HL-60 (cell line): Measurements from ENCODE around the gene RHBG.

Experiments
- DNase-seq, 2 experiments: peaks; one replicate each; pipeline ENCODE4 v3.0.0-alpha.2; 2010 to 2020; ENCODE audit warnings: low read depth in 1 of 2, low spot score in 1 of 2
- H3K27ac ChIP-seq: fragments of 250-450 bp; sonication (Bioruptor Pico); replicated peaks from 2 replicates; pipeline ENCODE4 v1.5.1; 2020; ENCODE audit warnings: mild to moderate bottlenecking, moderate library complexity
- H3K27me3 ChIP-seq: fragments of 250-450 bp; sonication (Bioruptor Pico); 2 replicates; pipeline ENCODE4 v1.5.1; 2021; ENCODE audit warnings: mild to moderate bottlenecking, moderate library complexity; ENCODE audit not compliant: insufficient read depth, poor library complexity, severe bottlenecking
- H3K4me3 ChIP-seq: replicated peaks from 2 replicates; pipeline ENCODE4 v1.5.1; 2011; ENCODE audit warnings: mild to moderate bottlenecking, control low read depth, low read length; ENCODE audit not compliant: insufficient read depth
- CTCF ChIP-seq: IDR thresholded peaks from one replicate; pipeline ENCODE4 v1.5.1; 2011; ENCODE audit warnings: low read length, control low read depth, inconsistent platforms; ENCODE audit not compliant: insufficient read depth
- GABPA ChIP-seq: IDR thresholded peaks from 2 replicates; pipeline ENCODE4 v1.6.1; 2012; ENCODE audit warnings: low read depth
- POLR2AphosphoS5 ChIP-seq: IDR thresholded peaks from 2 replicates; pipeline ENCODE4 v1.6.1; 2012; ENCODE audit warnings: low read depth
- REST ChIP-seq: IDR thresholded peaks from 2 replicates; pipeline ENCODE4 v1.6.1; 2012; ENCODE audit warnings: low read depth; ENCODE audit not compliant: insufficient replicate concordance
- SPI1 ChIP-seq: IDR thresholded peaks from 2 replicates; pipeline ENCODE4 v1.6.1; 2012; ENCODE audit warnings: low read depth, mild to moderate bottlenecking, borderline replicate concordance

The RHBG gene

GRCh38 chr1:156384658-156385057, 15.6 kb downstream of the RHBG start:
- Histone ChIP-seq H3K27me3 (peaks cover 26% of the 10 kb centered on the region), H3K27ac (no peak overlapping the region), H3K4me3 (no peak overlapping the region)
- no peak for DNase-seq
- no peak for TF ChIP-seq GABPA
- no peak for TF ChIP-seq REST
- no peak for TF ChIP-seq SPI1
- TF ChIP-seq CTCF, result no peak
- TF ChIP-seq POLR2AphosphoS5, result no peak

GRCh38 chr1:156385534-156386031, 16.6 kb downstream of the RHBG start:
- TF ChIP-seq CTCF (peak; percentile 82), POLR2AphosphoS5 (no peak)
- Histone ChIP-seq H3K4me3 (no peak overlapping the region), H3K27ac (no peak overlapping the region), H3K27me3 (peaks cover 31% of the 10 kb centered on the region)
- DNase-seq, result peak; percentile 56 to 68

GRCh38 chr1:156386134-156386901, 17.3 kb downstream of the RHBG start:
- H3K27me3 ChIP-seq, result peaks cover 31% of the 10 kb centered on the region
- TF ChIP-seq REST, result no peak
- no peak for TF ChIP-seq GABPA
- TF ChIP-seq SPI1, result no peak
- TF ChIP-seq POLR2AphosphoS5, result no peak
- no peak for TF ChIP-seq CTCF
- no peak overlapping the region for H3K27ac ChIP-seq
- DNase-seq, result no peak
- H3K4me3 ChIP-seq, result no peak overlapping the region
